Suprapubic skin (tissue), 3 donors: ENCODE results near the gene FJX1.

ENCODE experiments used
- CTCF ChIP-seq, 2 donors: fragments of 200-600 bp in 1 of 2; fragments of 450-650 bp in 1 of 2; sonication (generic) in 1 of 2; IDR thresholded peaks; one replicate each; pipeline ENCODE4 v1.5.1; 2016 to 2019; ENCODE audit warnings: antibody characterized with exemption in 2 of 2, mild to moderate bottlenecking in 1 of 2, moderate library complexity in 1 of 2
- POLR2AphosphoS5 ChIP-seq, 3 donors: sonication (generic); formaldehyde crosslinking; IDR thresholded peaks; one replicate each; pipeline ENCODE4 v1.6.1; 2017; ENCODE audit warnings: antibody characterized with exemption in 3 of 3

- TF ChIP-seq CTCF (IDR thresholded peaks at IDR 0.05) (no peak), POLR2AphosphoS5 (IDR thresholded peaks at IDR 0.05) (no peak)
Observed at GRCh38 chr11:35641171-35641897, 23.1 kb downstream of the FJX1 start.
